KBM-7 (cell line): ENCODE measurements around the gene RWDD1.

ENCODE experiments used
- DNase-seq: peaks from one replicate; pipeline ENCODE4 v3.0.0-alpha.2; 2015
- in situ Hi-C: fragments of 300-500 bp; cut with MboI; formaldehyde crosslinking; loops from 2 replicates; pipeline ENCODE4 v1.14.3; 2020; ENCODE audit warnings: low sequenced_read_pairs, low pct_unique_long_range_greater_than_20kb, mixed read lengths

RWDD1 gene, protein sequence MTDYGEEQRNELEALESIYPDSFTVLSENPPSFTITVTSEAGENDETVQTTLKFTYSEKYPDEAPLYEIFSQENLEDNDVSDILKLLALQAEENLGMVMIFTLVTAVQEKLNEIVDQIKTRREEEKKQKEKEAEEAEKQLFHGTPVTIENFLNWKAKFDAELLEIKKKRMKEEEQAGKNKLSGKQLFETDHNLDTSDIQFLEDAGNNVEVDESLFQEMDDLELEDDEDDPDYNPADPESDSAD

DNA sequence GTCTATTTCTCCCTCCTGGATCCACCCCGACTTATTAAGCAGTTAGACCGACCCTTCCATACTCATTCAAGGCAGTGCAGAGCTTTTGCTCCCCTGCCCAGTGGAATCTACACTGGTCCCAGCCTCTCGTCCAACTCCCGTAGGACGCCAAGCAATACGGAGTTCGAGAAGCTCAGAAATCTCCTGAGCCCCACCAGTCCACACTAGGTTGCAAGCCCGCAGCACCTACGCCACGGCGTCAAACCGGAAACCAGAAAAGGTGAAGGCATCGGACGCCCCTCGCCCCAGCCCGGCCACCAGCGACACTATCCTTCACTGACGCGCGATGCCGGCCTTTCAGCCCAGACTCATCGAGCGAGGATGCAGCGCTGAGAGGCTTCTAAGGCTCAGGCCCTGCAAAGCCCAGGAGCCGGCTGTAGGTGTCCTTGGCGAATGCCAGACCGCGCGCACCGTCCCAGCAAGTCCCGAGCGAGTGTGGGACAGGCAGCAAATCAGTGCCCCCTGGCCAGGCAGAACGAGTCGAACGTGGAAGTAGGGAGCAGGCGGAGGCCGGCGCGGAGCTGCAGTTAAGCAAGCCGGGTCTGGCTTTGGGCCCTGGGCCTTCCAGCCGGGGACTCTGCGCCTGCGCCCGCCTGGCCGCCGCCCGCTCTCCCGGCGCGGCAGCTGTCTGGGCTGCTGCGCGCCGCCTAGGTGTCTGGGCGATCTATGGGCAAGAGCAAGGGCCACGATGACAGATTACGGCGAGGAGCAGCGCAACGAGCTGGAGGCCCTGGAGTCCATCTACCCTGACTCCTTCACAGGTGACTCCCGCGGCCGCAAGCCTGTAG, at the start of gene RWDD1:
Gene RWDD1, plus strand, starts transcription at position 649 of the 827 bp plus-strand sequence. Its CDS starts 79 bp downstream, at position 728.
- in situ Hi-C loops = no loop called here
- peak; percentile 99 for DNase-seq

DNA sequence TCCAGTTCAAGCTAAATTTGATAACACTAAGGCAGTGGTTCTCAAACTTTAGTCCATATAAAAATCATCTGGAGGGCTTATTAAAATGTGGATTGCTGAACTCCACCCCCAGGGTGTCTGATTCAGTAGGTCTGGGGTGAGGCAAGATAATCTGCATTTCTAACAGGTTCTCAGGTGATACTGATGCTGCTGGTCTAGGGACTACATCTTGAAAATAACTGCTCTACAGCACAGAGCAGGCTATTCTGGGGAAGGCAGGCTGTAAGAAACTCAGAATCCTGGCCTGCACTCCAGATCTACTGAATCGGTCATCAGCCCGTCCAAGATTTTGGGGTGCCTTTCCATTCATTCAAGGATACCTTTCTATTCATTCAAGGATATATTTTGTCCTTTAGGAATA, 48.4 kb upstream of the RWDD1 start:
- DNase-seq = no peak
- in situ Hi-C loops = no loop called here

DNA sequence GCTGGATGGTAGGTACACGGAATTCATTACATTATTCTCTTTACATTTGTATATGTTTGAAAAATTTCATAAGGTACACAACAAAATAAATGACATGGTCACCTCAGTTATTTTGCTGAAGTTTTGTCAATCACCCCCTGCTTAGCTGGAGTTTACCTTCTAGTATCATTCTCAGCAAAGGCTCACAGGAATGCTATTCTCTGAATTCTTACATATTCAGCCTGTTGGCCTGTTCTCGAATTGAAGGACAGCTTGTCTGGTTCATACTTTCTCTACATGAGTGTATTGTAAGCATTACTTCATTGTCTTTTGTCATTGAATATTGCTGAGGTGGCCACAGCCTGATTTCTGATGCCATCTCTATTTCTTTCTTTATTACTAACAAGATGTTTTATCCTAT, 47.1 kb upstream of the RWDD1 start:
- DNase-seq = no peak
- in situ Hi-C loops = no loop called here

DNA sequence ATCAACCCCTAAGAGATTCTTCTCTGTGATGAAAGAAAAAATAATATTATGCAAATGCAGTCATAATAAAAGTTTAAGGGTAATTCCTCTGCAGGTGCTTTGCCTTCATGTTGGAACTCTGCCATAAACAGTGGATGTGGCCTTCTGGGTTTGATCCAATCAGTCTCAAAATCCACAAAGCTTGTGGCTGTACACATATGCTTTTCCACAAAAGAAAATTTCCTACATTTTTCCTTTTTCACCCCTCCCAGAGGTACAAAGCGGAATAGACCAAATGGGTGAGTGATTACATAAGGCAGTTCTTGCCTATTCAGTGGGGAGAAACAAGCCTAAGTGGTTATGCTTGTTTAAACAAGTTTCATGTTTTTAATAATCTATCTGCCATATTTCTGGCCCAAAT, 43.2 kb upstream of the RWDD1 start:
- in situ Hi-C loops = no loop called here
- no peak for DNase-seq

DNA sequence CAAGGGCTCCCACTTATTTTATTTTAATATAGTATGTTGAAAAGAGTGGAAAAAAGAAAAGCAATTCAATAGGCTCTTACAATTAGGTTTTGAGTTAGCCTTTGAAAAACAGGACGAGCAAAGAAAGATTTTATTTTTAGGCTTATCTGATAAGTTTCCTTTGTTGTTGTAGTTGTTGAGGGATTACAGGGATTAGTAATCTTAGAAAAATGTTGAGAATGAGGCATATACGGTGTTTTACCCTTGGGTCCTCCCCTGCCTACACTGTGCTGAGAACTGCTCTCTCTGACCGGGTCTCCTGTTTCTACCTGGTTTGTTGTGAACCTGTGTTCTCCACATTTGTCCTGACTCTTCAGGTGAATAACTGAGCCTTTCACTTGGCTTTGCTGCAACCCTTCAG, 42.5 kb upstream of the RWDD1 start:
- no peak for DNase-seq
- in situ Hi-C loops = no loop called here

DNA sequence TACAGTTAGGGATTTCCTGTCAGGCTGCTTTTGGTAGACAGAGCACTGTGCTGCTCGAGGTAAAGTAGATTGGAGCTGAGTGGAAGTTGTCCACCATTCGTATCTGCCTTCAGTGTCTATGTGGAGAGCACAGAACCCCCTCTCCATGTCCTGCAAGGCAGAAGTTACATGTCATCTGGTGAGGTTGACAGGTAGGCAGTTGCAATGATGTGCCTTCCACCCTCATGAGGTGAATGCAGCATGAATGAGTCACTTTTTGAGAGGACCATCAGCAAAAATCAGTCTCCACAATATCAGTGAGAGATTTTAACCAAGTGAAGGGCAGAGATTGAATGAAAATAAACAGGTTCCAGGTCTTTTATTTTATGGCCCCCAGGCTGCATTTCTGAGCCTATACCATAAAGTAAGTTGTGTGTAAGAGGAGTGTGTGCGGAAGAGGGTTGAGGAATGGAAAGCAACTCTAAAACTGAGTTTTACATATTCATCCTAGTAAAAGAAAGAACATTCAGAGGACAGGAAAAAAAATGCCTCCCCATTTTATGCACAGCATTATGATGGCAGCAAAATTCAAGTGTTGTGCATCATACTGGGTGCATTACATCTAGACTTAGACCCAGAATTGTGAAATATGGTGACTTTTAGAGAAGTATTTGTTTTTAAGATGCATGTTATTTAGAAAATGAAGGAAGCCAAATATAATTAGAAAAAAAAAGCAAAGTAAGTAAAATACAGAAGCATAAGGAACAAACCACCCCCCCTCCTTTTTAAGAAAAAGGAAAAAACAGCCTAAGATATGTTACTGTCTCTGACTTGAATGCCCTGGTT, 41.6 kb upstream of the RWDD1 start:
- in situ Hi-C loops = no loop called here
- no peak for DNase-seq

DNA sequence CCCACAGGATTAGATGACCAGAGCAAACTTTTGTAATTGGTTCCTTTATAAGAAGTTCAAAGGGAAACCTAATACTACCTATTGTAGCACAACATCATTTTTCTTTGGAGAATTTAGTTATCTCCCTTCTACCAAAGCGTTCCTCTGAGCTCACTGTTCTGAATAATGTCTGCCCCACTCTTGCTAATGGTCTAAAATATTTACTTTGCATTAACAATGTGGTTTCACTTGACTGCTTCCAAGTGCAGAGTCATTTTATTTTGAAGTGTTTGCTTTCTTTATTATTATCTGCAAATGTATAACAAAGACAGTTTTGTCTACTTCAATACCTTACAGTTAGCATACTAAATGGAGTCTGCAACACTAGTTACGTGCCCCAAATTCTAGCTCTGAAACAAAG, 40.9 kb upstream of the RWDD1 start:
- no peak for DNase-seq
- in situ Hi-C loops = no loop called here

DNA sequence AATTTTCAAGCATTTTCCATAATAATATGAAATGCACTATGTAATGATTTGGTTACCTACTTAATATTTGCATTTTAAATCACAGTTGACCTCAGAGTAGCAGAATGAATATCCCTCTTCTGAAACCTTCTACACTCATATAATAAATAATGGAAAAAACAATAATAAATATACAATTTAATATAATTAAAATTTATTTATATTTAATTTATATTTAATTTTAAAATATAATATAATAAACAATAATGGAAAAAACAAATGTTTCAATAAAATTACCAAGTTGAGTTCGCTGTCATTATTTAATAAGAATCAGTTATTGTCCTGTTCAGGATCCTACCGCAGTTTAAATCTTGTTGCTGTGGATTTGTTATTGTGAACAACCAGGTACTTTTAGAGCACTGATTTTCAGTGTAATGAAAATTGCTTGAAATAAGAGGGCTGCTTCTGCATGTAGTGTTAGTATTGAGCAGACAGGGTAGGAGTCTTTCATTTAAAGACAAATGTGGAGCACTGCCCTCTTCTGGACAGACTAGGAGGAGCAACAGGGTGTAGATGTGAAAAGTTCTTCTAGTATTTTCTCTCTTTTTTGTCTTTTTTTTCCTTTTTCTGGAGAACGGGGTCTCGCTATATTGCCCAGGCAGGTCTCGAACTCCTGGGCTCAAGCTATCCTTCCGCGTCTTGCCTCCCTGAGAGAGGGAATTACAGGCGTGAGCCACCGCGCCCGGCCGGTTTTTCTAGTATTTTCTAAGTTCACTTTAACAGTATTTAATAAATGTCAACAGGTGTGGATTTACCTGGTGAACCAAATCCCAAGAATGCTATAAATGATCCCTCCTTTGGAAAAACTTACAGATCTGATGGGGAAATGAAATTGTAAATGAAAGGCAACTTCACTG, 39.4 kb upstream of the RWDD1 start:
- DNase-seq = peak; percentile 83
- in situ Hi-C loops = no loop called here

DNA sequence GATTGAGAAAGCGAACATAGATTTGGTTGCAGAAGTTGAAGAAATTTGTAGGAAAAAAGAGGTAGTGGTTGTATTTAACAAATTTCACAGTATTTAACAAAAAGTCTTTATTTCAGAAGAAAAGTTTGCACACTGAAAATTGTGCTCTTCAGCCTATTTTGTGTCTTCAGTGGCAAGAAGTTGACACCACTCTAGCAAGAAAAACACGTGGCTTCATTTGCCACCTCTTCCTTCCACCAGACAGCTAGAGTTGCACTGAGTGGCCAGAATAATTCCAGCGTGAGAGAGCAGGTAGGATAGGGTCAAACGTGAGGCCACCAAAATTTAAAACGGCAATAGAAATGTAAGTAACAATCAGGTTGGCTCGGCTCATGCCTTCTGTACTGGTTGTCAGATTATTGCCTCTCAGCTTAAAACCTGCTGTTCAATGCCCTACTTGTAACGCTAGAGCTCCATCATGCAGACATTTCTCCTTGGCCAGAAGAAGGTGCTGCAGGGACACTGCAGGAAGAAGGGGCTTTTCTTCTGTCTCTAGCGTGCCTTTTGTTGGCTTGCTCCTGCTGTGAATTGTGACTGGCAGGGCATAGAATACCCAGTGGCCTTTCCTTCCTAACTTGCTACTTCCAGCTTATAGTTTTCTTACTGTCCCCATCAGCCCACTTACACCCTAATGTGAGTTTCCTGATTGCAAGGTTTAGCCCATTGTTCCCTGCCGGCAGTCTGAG, 37.9 kb upstream of the RWDD1 start:
- in situ Hi-C loops = no loop called here
- peak; percentile 20 for DNase-seq

DNA sequence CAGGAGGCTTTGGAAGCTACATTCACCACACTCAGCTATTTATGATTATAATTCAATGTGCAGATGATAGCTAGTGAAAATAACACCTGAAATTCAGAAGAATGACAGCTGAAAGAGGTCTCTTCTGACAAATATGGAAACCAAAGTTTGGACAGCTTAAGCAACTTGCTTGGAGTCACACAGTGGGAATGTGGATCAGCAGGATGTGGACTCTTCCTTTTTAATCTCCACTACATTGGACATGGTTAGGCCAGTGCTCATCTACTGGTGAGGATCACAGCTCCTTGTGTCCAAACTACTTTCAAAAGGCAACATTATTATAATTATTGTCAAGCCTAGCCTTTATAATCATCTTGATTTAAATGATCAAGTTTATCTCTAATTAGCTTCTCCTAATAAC, 36.2 kb upstream of the RWDD1 start:
- DNase-seq = no peak
- in situ Hi-C loops = no loop called here

DNA sequence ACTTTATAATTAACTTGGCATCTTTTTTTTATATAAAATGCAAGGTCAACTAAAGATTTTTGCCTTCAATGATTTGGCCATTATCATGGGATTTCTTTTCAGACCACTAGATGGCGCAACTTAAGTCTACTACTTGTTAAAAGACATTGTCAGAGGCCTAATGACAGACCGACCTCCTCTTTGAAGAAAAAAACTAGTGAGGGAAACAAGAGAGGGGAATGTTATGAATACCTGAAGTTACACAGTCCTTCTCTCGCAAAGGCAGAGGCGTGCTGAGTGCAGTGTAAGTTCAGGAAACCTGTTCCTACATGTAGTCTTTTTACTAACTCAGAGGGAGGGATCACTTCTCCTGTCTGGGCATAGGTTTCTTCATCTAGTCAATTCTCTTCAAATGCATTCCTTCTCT, 35.1 kb upstream of the RWDD1 start:
- in situ Hi-C loops = no loop called here
- DNase-seq = peak; percentile 71

DNA sequence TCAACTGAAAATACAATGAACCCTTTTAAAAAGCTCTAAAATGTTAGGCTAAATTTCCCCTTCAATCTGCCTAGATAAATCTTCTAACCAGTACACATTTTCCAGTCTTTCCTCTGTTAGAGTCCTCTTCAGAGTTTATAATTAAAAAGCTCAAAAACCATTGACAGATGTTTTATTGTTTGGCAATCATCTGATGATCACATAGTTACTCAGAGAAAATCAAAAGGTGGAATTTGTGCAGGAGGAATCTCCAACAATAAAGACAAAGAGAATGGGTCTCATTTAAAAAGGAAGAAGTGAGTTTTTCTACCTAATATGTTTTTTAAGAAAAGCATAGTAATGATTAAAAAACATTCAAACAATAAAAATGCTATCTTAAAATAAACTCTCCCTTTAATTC, 28.9 kb upstream of the RWDD1 start:
- in situ Hi-C loops = no loop called here
- no peak for DNase-seq

DNA sequence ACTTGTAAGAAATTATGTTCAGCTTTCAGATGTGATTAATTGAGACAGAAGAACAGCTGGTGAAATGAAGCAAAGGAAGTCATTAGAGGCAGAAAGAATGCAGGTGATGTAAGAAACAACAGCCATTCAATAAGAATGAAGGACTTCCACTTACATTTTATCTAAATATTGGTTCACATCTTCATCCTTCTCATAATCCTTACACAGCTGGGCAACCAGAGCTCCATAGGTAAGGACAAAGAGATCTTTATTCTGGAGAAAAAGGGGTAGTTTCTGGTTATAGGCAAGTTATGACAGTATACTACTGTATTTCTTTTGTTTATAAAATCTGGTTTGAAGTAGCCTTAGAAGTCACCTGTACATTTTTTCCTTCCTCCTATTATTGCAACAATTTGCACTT, 28.2 kb upstream of the RWDD1 start:
- in situ Hi-C loops = no loop called here

DNA sequence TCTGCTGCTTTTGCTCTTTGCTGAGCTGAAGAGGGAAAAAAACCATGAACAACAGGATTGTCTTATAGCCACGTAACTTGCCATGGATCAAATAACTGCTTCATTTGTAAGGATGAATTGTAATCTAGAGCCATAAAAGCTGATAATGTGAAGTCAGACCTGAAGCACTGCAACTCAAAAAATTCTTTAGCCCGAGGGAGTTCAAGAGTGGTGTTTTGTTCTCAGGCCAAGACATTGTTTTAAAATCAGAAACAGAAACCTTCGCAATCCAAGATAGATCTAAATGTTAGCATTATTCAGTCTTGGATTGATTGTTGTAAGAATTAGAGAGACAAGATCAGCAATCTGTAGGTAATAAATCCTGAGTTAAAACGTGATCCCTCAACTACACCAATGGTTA, 25.7 kb upstream of the RWDD1 start, which contains the start of gene TRAPPC3L:
Gene TRAPPC3L, minus strand, starts transcription at position 34 of the 400 bp plus-strand sequence. CDS start 170 bp downstream, outside the sequence.
- in situ Hi-C loops = no loop called here
- no peak for DNase-seq

More for the DNA sequence above, 28.2 kb upstream of the RWDD1 start:
- DNase-seq = no peak

DNA sequence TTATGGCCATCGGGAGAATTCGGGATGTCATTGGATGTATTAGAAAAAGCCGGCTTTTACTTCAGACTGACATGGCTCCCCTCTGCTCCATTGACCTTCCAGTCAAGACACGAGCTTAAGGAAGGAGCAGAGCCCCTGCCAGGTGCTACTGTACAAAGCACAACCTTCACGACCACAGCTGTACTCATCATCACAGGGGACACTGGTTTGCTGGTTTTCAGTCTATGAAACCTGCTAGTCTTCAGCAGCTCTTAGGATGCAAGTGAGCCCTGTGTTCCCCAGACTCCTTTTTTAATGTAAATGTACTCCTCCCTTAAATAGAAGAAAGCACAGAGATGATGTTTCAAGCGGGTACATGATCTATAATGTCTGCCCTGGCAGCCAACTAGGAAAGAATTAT, 23.9 kb upstream of the RWDD1 start:
- in situ Hi-C loops = no loop called here
- no peak for DNase-seq

DNA sequence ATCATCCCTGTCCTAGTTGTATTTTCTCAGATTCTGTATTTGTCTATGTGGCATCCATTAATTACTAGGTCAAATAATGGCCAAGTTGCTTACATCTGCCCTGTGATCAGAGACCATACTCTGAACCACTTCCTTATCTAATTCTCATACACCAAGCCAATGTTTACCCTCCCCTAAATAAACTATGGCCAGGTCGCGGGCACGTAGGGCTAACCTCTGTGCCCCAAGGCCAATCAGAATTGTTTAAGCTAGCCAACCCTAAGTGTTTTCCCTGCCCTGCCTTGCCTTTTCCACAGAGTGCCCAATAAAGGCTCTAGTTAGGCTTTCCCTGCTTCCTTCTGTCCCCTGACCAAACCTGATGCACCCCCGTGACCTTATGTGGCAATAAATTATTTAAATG, 20.5 kb upstream of the RWDD1 start:
- no peak for DNase-seq
- in situ Hi-C loops = no loop called here

DNA sequence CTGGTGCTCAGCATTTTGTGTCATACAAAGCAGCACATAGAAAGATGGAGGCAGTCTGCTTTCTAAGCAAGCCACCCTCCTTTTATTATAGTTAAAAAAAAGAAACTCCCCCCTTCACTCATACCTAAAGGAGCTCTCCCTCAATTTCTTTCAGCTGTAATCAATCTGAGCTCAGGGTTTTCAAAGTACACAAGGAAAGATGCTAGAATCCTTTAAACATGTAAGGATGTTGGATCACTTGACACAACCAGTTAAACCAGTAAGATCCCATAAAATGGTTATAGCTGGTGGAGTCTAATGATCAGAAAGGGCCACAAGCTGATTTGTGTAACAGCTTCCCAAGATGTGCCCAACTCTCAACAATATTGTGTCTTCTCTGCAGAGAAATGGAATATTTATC, 17.9 kb upstream of the RWDD1 start, which contains the start of gene CALHM4:
Gene CALHM4, plus strand, starts transcription at position 301 of the 400 bp plus-strand sequence. Its CDS starts 43 bp downstream, at position 344.
- in situ Hi-C loops = no loop called here
- DNase-seq = no peak

DNA sequence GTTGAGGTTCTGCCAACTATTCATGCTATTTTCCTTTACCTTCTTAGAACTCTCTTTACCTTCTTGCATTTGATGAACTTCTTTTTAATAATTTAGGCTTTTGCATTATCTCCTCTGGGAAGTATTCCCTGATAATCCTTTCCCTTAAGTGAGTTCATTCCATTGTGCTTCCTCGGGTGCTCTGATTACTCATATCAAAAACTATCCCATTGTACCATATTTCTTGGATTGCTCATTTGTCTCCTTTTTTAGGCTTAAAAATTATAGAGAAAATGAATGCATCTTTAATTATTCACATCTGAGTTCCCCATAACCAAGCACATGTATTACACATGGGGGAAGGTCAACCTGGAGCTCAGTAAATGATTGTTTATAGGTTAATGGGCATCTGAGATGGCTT, 15.2 kb upstream of the RWDD1 start:
- DNase-seq = no peak
- in situ Hi-C loops = no loop called here
